ENCODE data around the gene SNX30.

The SNX30 gene

GRCh38 chr9:112784020-112784785, 33.6 kb downstream of the SNX30 start:
- H3K4me3 Mint-ChIP-seq, result no peak overlapping the region
- H3K27ac Mint-ChIP-seq, result no peak overlapping the region
- no peak for DNase-seq
- H3K9me3 Mint-ChIP-seq, result no peaks in the 10 kb centered on the region
- H3K4me1 Mint-ChIP-seq (ENCODE audit: low read depth), result peaks cover 28% of the 10 kb centered on the region
- no peaks in the 10 kb centered on the region for H3K36me3 Mint-ChIP-seq (ENCODE audit: low read depth)
- no peaks in the 10 kb centered on the region for H3K27me3 Mint-ChIP-seq

GRCh38 chr9:112785986-112786385, 35.4 kb downstream of the SNX30 start:
- Mint-ChIP-seq H3K4me3 (no peak overlapping the region), H3K36me3 (ENCODE audit: low read depth) (no peaks in the 10 kb centered on the region), H3K27ac (no peak overlapping the region), H3K27me3 (no peaks in the 10 kb centered on the region), H3K4me1 (ENCODE audit: low read depth) (peaks cover 18% of the 10 kb centered on the region), H3K9me3 (no peaks in the 10 kb centered on the region)
- DNase-seq, result no peak

- H3K27me3 Mint-ChIP-seq, result no peaks in the 10 kb centered on the region
- no peaks in the 10 kb centered on the region for H3K36me3 Mint-ChIP-seq (ENCODE audit: low read depth)
- H3K27ac Mint-ChIP-seq, result no peak overlapping the region
- H3K9me3 Mint-ChIP-seq, result no peaks in the 10 kb centered on the region
- no peak overlapping the region for H3K4me3 Mint-ChIP-seq
- no peak for DNase-seq
- H3K4me1 Mint-ChIP-seq (ENCODE audit: low read depth), result peaks cover 16% of the 10 kb centered on the region
These were observed 36.4 kb downstream of the SNX30 start for GRCh38 chr9:112786829-112787520.

GRCh38 chr9:112787978-112788377, 37.4 kb downstream of the SNX30 start:
- H3K4me1 Mint-ChIP-seq (ENCODE audit: low read depth), result peaks cover 19% of the 10 kb centered on the region
- no peak overlapping the region for H3K27ac Mint-ChIP-seq

GRCh38 chr9:112789473-112789872, 38.9 kb downstream of the SNX30 start:
- Mint-ChIP-seq H3K4me3 (no peak overlapping the region), H3K27me3 (no peaks in the 10 kb centered on the region), H3K27ac (no peak overlapping the region), H3K36me3 (ENCODE audit: low read depth) (no peaks in the 10 kb centered on the region), H3K9me3 (no peaks in the 10 kb centered on the region), H3K4me1 (ENCODE audit: low read depth) (peaks cover 19% of the 10 kb centered on the region)
- no peak for DNase-seq

More at GRCh38 chr9:112787978-112788377, 37.4 kb downstream of the SNX30 start:
- H3K27me3 Mint-ChIP-seq, result no peaks in the 10 kb centered on the region
- H3K36me3 Mint-ChIP-seq (ENCODE audit: low read depth), result no peaks in the 10 kb centered on the region
- no peak overlapping the region for H3K4me3 Mint-ChIP-seq
- no peaks in the 10 kb centered on the region for H3K9me3 Mint-ChIP-seq
- DNase-seq, result no peak

- Mint-ChIP-seq H3K4me3 (no peak overlapping the region), H3K9me3 (no peaks in the 10 kb centered on the region), H3K36me3 (ENCODE audit: low read depth) (no peaks in the 10 kb centered on the region), H3K27me3 (no peaks in the 10 kb centered on the region), H3K4me1 (ENCODE audit: low read depth) (peaks cover 19% of the 10 kb centered on the region), H3K27ac (no peak overlapping the region)
- DNase-seq, result no peak
These were observed 39.6 kb downstream of the SNX30 start for GRCh38 chr9:112789891-112790774.

GRCh38 chr9:112792670-112793069, 42.1 kb downstream of the SNX30 start:
- Mint-ChIP-seq H3K36me3 (ENCODE audit: low read depth) (no peaks in the 10 kb centered on the region), H3K9me3 (no peaks in the 10 kb centered on the region), H3K27me3 (no peaks in the 10 kb centered on the region), H3K27ac (no peak overlapping the region), H3K4me1 (ENCODE audit: low read depth) (peaks cover 10% of the 10 kb centered on the region), H3K4me3 (no peak overlapping the region)
- DNase-seq, result no peak

GRCh38 chr9:112793213-112793810, 42.8 kb downstream of the SNX30 start:
- no peaks in the 10 kb centered on the region for H3K27me3 Mint-ChIP-seq
- H3K4me1 Mint-ChIP-seq (ENCODE audit: low read depth), result peaks cover 10% of the 10 kb centered on the region
- H3K27ac Mint-ChIP-seq, result peak overlapping the region; percentile 65
- no peak overlapping the region for H3K4me3 Mint-ChIP-seq
- peak; percentile 90 for DNase-seq
- H3K9me3 Mint-ChIP-seq, result no peaks in the 10 kb centered on the region
- no peaks in the 10 kb centered on the region for H3K36me3 Mint-ChIP-seq (ENCODE audit: low read depth)

GRCh38 chr9:112794731-112795130, 44.2 kb downstream of the SNX30 start:
- no peaks in the 10 kb centered on the region for H3K27me3 Mint-ChIP-seq
- H3K9me3 Mint-ChIP-seq, result no peaks in the 10 kb centered on the region
- no peak overlapping the region for H3K27ac Mint-ChIP-seq
- H3K4me1 Mint-ChIP-seq (ENCODE audit: low read depth), result peaks cover 10% of the 10 kb centered on the region
- no peak overlapping the region for H3K4me3 Mint-ChIP-seq
- DNase-seq, result no peak
- H3K36me3 Mint-ChIP-seq (ENCODE audit: low read depth), result no peaks in the 10 kb centered on the region

GRCh38 chr9:112795921-112796320, 45.4 kb downstream of the SNX30 start:
- H3K27ac Mint-ChIP-seq, result no peak overlapping the region
- no peaks in the 10 kb centered on the region for H3K27me3 Mint-ChIP-seq
- no peaks in the 10 kb centered on the region for H3K9me3 Mint-ChIP-seq
- H3K4me3 Mint-ChIP-seq, result no peak overlapping the region
- H3K4me1 Mint-ChIP-seq (ENCODE audit: low read depth), result peaks cover 10% of the 10 kb centered on the region
- no peak for DNase-seq
- no peaks in the 10 kb centered on the region for H3K36me3 Mint-ChIP-seq (ENCODE audit: low read depth)

- no peak for DNase-seq
- Mint-ChIP-seq H3K36me3 (ENCODE audit: low read depth) (no peaks in the 10 kb centered on the region), H3K27me3 (no peaks in the 10 kb centered on the region), H3K4me1 (ENCODE audit: low read depth) (peaks cover 10% of the 10 kb centered on the region), H3K27ac (no peak overlapping the region), H3K9me3 (no peaks in the 10 kb centered on the region), H3K4me3 (no peak overlapping the region)
These were observed 45.9 kb downstream of the SNX30 start for GRCh38 chr9:112796485-112796884.

GRCh38 chr9:112809351-112809848, 58.8 kb downstream of the SNX30 start:
- Mint-ChIP-seq H3K4me3 (no peak overlapping the region), H3K36me3 (ENCODE audit: low read depth) (peaks cover 18% of the 10 kb centered on the region), H3K27ac (no peak overlapping the region), H3K27me3 (no peaks in the 10 kb centered on the region), H3K4me1 (ENCODE audit: low read depth) (peaks cover under 1% of the 10 kb centered on the region), H3K9me3 (no peaks in the 10 kb centered on the region)
- DNase-seq, result no peak

- no peak overlapping the region for H3K4me3 Mint-ChIP-seq
- H3K4me1 Mint-ChIP-seq (ENCODE audit: low read depth), result no peaks in the 10 kb centered on the region
- no peak overlapping the region for H3K27ac Mint-ChIP-seq
- peaks cover 14% of the 10 kb centered on the region for H3K36me3 Mint-ChIP-seq (ENCODE audit: low read depth)
- no peaks in the 10 kb centered on the region for H3K27me3 Mint-ChIP-seq
- no peaks in the 10 kb centered on the region for H3K9me3 Mint-ChIP-seq
- DNase-seq, result no peak
These were observed 59.3 kb downstream of the SNX30 start for GRCh38 chr9:112809906-112810305.

Measured in activated T-cell treated with anti-CD3 and anti-CD28 coated beads, Interleukin-2, amount 50 U/mL, for 24 hours (primary cell).